K562 (cell line): ENCODE measurements around the gene CAPZA3. TPM values are rescaled to one million over a fixed set of nuclear protein-coding genes. Genes with fewer than 3 reads are reported as not detected.

Experiments used
- CEBPZ ChIP-seq: fragments of 150-350 bp; IDR thresholded peaks from 2 replicates; pipeline ENCODE4 v1.6.1; 2014; ENCODE audit warnings: low read depth, mild to moderate bottlenecking, low read length, borderline replicate concordance
- ILK ChIP-seq: fragments of 450-650 bp; IDR thresholded peaks from 2 replicates; pipeline ENCODE4 v1.6.1; 2016; ENCODE audit warnings: missing genetic modification characterization, low read depth, mild to moderate bottlenecking, missing compliant biosample characterization, moderate library complexity, borderline replicate concordance
- SP1 ChIP-seq: sonication (generic); formaldehyde crosslinking; IDR thresholded peaks from 2 replicates; pipeline ENCODE4 v1.8.1; 2022; ENCODE audit warnings: mild to moderate bottlenecking, missing genetic modification reagents
- SRF ChIP-seq, 2 experiments: fragments of 250-450, 450-650 bp in 1 of 2; sonication (Bioruptor Pico) in 1 of 2; sonication (generic) in 1 of 2; formaldehyde crosslinking; IDR thresholded peaks; 2 replicates each; pipeline versions ENCODE4 v1.5.0 to v1.5.1; 2020 to 2022; ENCODE audit warnings: mild to moderate bottlenecking in 1 of 2, missing genetic modification reagents in 1 of 2
- U2AF1 ChIP-seq: fragments of 200-400 bp; formaldehyde crosslinking; optimal IDR thresholded peaks from 2 replicates; pipeline ENCODE3; 2017; ENCODE audit warnings: mild to moderate bottlenecking, low read depth, low read length, moderate library complexity
- ZNF592 ChIP-seq: fragments of 450-650 bp; IDR thresholded peaks from 2 replicates; pipeline ENCODE4 v1.6.1; 2017; ENCODE audit warnings: antibody characterized with exemption, mild to moderate bottlenecking
- polyA plus RNA-seq, 8 experiments: library from polyadenylated mRNA; depleted of rRNA in 4 of 8; stranded (reverse) in 5 of 8; unstranded in 3 of 8; fragments of >200 nt; fragmentation: Nextera tagmentation in 2 of 8; fragmentation: Illumina TruSeq in 1 of 8; extraction: Ambion mirVana in 2 of 8; extraction: Trizol in 1 of 8; gene quantifications; 2 replicates each; pipeline versions ENCODE4 v1.2.1 to v1.2.3, GENCODE V29; 2011 to 2014; ENCODE audit warnings: inconsistent platforms in 1 of 8, missing spikeins in 1 of 8
- total RNA-seq, 7 experiments: library from RNA; depleted of rRNA in 6 of 7; stranded (reverse); fragments of >200 nt in 6 of 7; fragmentation: Illumina TruSeq in 2 of 7; extraction: Trizol in 2 of 7; gene quantifications; 2 replicates each; pipeline versions ENCODE4 v1.2.1 to v1.2.3, GENCODE V29; 2011 to 2021; ENCODE audit warnings: low replicate concordance in 1 of 7

Gene CAPZA3
- total and polyA plus RNA-seq, 9 of the 15 experiments (the other 6 are each of a cell fraction or from before 2014, with no cell fraction given) = not detected

- TF ChIP-seq ZNF592 (no peak), U2AF1 (no peak), CEBPZ (no peak), ILK (tag) (no peak), SP1 (no peak), SRF (CRISPR knock-in tag; IDR thresholded peaks at IDR 0.05) (no peak)
These were observed 17.4 kb downstream of the CAPZA3 start (continued) for GRCh38 chr12:18755341-18755740.
